ENCODE data around the gene POTEE. TPM values are rescaled to one million over a fixed set of nuclear protein-coding genes. Genes with fewer than 3 reads are reported as not detected.
"Not testable (repeated sequence)": the region's sequence is repeated elsewhere in the genome, so short reads cannot be mapped to it uniquely, and the experiment has no call there.

POTEE gene
- total RNA-seq (2014; rRNA removed; shearing (Covaris generic)), result 0.28 and 0.70 TPM in 2 replicates

- not testable (repeated sequence) for H3K36me3 ChIP-seq (replicated peaks; ENCODE audit: control insufficient read depth, insufficient read depth, low read length); H3K27me3 ChIP-seq (ENCODE audit: control insufficient read depth, insufficient read depth, low read length); DNase-seq
- H3K4me3 ChIP-seq (ENCODE audit: insufficient read depth, low read depth, low read length), result peak within 1 kb of the TSS; percentile 36
These were observed at the start of gene POTEE for GRCh38 chr2:131209030-131209772. TSS of gene POTEE (plus strand) at chr2:131209536. CDS start at chr2:131218403, 8,867 bp downstream.

GRCh38 chr2:131165562-131165961 is 43.8 kb upstream of the POTEE start:
- H3K36me3 ChIP-seq (replicated peaks; ENCODE audit: control insufficient read depth, insufficient read depth, low read length); H3K27me3 ChIP-seq (ENCODE audit: control insufficient read depth, insufficient read depth, low read length); H3K4me3 ChIP-seq (ENCODE audit: insufficient read depth, low read depth, low read length); DNase-seq: not testable (repeated sequence)

- Histone ChIP-seq H3K4me3 (ENCODE audit: insufficient read depth, low read depth, low read length) (no peak overlapping the region), H3K36me3 (replicated peaks; ENCODE audit: control insufficient read depth, insufficient read depth, low read length) (no peaks in the 10 kb centered on the region), H3K27me3 (ENCODE audit: control insufficient read depth, insufficient read depth, low read length) (no peaks in the 10 kb centered on the region)
- no peak for DNase-seq
These were observed 40.8 kb upstream of the POTEE start for GRCh38 chr2:131168538-131168937.

GRCh38 chr2:131178050-131178449 is 31.3 kb upstream of the POTEE start:
- H3K4me3 ChIP-seq (ENCODE audit: insufficient read depth, low read depth, low read length); H3K27me3 ChIP-seq (ENCODE audit: control insufficient read depth, insufficient read depth, low read length); DNase-seq; H3K36me3 ChIP-seq (replicated peaks; ENCODE audit: control insufficient read depth, insufficient read depth, low read length): not testable (repeated sequence)

GRCh38 chr2:131178721-131179418 is 30.5 kb upstream of the POTEE start:
- not testable (repeated sequence) for H3K4me3 ChIP-seq (ENCODE audit: insufficient read depth, low read depth, low read length); DNase-seq; H3K27me3 ChIP-seq (ENCODE audit: control insufficient read depth, insufficient read depth, low read length); H3K36me3 ChIP-seq (replicated peaks; ENCODE audit: control insufficient read depth, insufficient read depth, low read length)

GRCh38 chr2:131181451-131181850 is 27.9 kb upstream of the POTEE start:
- H3K36me3 ChIP-seq (replicated peaks; ENCODE audit: control insufficient read depth, insufficient read depth, low read length); H3K27me3 ChIP-seq (ENCODE audit: control insufficient read depth, insufficient read depth, low read length); H3K4me3 ChIP-seq (ENCODE audit: insufficient read depth, low read depth, low read length); DNase-seq: not testable (repeated sequence)

- H3K27me3 ChIP-seq (ENCODE audit: control insufficient read depth, insufficient read depth, low read length); DNase-seq; H3K36me3 ChIP-seq (replicated peaks; ENCODE audit: control insufficient read depth, insufficient read depth, low read length); H3K4me3 ChIP-seq (ENCODE audit: insufficient read depth, low read depth, low read length): not testable (repeated sequence)
These were observed 15.9 kb upstream of the POTEE start for GRCh38 chr2:131193421-131193820.

- not testable (repeated sequence) for H3K36me3 ChIP-seq (replicated peaks; ENCODE audit: control insufficient read depth, insufficient read depth, low read length); H3K4me3 ChIP-seq (ENCODE audit: insufficient read depth, low read depth, low read length); H3K27me3 ChIP-seq (ENCODE audit: control insufficient read depth, insufficient read depth, low read length); DNase-seq
These were observed 13.2 kb upstream of the POTEE start for GRCh38 chr2:131196186-131196585.

- H3K27me3 ChIP-seq (ENCODE audit: control insufficient read depth, insufficient read depth, low read length), result no peaks in the 10 kb centered on the region
- H3K36me3 ChIP-seq (replicated peaks; ENCODE audit: control insufficient read depth, insufficient read depth, low read length), result no peaks in the 10 kb centered on the region
- peak; percentile 4 for DNase-seq
- no peak overlapping the region for H3K4me3 ChIP-seq (ENCODE audit: insufficient read depth, low read depth, low read length)
These were observed 8.2 kb upstream of the POTEE start for GRCh38 chr2:131201098-131201497.

- not testable (repeated sequence) for H3K27me3 ChIP-seq (ENCODE audit: control insufficient read depth, insufficient read depth, low read length); DNase-seq; H3K36me3 ChIP-seq (replicated peaks; ENCODE audit: control insufficient read depth, insufficient read depth, low read length)
- H3K4me3 ChIP-seq (ENCODE audit: insufficient read depth, low read depth, low read length), result peak overlapping the region; percentile 19; the same call in 1 of the 2 replicates
These were observed 1.5 kb upstream of the POTEE start for GRCh38 chr2:131207839-131208238.

GRCh38 chr2:131209773-131210104 is 403 bp downstream of the POTEE start:
- H3K4me3 ChIP-seq (ENCODE audit: insufficient read depth, low read depth, low read length), result peak overlapping the region; percentile 36
- H3K36me3 ChIP-seq (replicated peaks; ENCODE audit: control insufficient read depth, insufficient read depth, low read length); DNase-seq; H3K27me3 ChIP-seq (ENCODE audit: control insufficient read depth, insufficient read depth, low read length): not testable (repeated sequence)

- H3K27me3 ChIP-seq (ENCODE audit: control insufficient read depth, insufficient read depth, low read length); H3K4me3 ChIP-seq (ENCODE audit: insufficient read depth, low read depth, low read length); H3K36me3 ChIP-seq (replicated peaks; ENCODE audit: control insufficient read depth, insufficient read depth, low read length); DNase-seq: not testable (repeated sequence)
These were observed 1.3 kb downstream of the POTEE start for GRCh38 chr2:131210434-131211211.

GRCh38 chr2:131217238-131217986 is 8.1 kb downstream of the POTEE start:
- H3K4me3 ChIP-seq (ENCODE audit: insufficient read depth, low read depth, low read length); H3K27me3 ChIP-seq (ENCODE audit: control insufficient read depth, insufficient read depth, low read length); H3K36me3 ChIP-seq (replicated peaks; ENCODE audit: control insufficient read depth, insufficient read depth, low read length); DNase-seq: not testable (repeated sequence)
